ENCODE data around the gene NFS1. TPM values are rescaled to one million over a fixed set of nuclear protein-coding genes. Genes with fewer than 3 reads are reported as not detected.

The NFS1 gene
- total RNA-seq, 1 experiment from 2014 or later: 69.8 TPM

- Histone ChIP-seq H3K27me3 (replicated peaks; ENCODE audit: control insufficient read depth, insufficient read depth, low read length) (no peaks in the 10 kb centered on the region), H3K4me3 (ENCODE audit: low read depth, low read length) (no peak overlapping the region), H3K36me3 (ENCODE audit: control insufficient read depth, insufficient read depth, low read length) (peaks cover 12% of the 10 kb centered on the region), H3K9me3 (no peaks in the 10 kb centered on the region), H3K4me1 (no peaks in the 10 kb centered on the region)
- H3K27me3 Mint-ChIP-seq (ENCODE audit: insufficient read depth, unreplicated experiment): no peaks in the 10 kb centered on the region
- no peak for DNase-seq
- intact Hi-C loops (cut with micrococcal nuclease; ENCODE audit: unreplicated experiment): no loop called here
- CTCF ChIA-PET: no interaction called here
- TF ChIP-seq, protein P1, sequence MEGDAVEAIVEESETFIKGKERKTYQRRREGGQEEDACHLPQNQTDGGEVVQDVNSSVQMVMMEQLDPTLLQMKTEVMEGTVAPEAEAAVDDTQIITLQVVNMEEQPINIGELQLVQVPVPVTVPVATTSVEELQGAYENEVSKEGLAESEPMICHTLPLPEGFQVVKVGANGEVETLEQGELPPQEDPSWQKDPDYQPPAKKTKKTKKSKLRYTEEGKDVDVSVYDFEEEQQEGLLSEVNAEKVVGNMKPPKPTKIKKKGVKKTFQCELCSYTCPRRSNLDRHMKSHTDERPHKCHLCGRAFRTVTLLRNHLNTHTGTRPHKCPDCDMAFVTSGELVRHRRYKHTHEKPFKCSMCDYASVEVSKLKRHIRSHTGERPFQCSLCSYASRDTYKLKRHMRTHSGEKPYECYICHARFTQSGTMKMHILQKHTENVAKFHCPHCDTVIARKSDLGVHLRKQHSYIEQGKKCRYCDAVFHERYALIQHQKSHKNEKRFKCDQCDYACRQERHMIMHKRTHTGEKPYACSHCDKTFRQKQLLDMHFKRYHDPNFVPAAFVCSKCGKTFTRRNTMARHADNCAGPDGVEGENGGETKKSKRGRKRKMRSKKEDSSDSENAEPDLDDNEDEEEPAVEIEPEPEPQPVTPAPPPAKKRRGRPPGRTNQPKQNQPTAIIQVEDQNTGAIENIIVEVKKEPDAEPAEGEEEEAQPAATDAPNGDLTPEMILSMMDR (IDR thresholded peaks at IDR 0.05; ENCODE audit: insufficient read depth in 1 of 2, low read depth in 1 of 2, low read length in 1 of 2, severe bottlenecking in 1 of 2, unreplicated experiment in 1 of 2): no peak
- peak overlapping the region; percentile 49 for H3K27ac Mint-ChIP-seq (ENCODE audit: unreplicated experiment)
- BruUV-seq (replicated peaks): no TSS peak
- H3K9me3 Mint-ChIP-seq (ENCODE audit: unreplicated experiment): no peaks in the 10 kb centered on the region
- H3K4me3 Mint-ChIP-seq (ENCODE audit: unreplicated experiment): no peak overlapping the region
- peaks cover 100% of the 10 kb centered on the region for H3K36me3 Mint-ChIP-seq (ENCODE audit: insufficient read depth, unreplicated experiment)
- H3K4me1 Mint-ChIP-seq (ENCODE audit: low read depth, unreplicated experiment): peaks cover 8% of the 10 kb centered on the region
- POLR2A ChIA-PET: interaction anchor here (0.8 to 1.0 kb wide), 4 partner anchors 11 to 92 kb away, joined by 3 to 6 read pairs (median 4); partner anchors contain the start of genes NFS1 and ROMO1
Observed at GRCh38 chr20:35711588-35712209, 12.5 kb upstream of the NFS1 start.

GRCh38 chr20:35710884-35711587 lies 11.9 kb upstream of the NFS1 start:
- no peak overlapping the region for H3K4me3 Mint-ChIP-seq (ENCODE audit: unreplicated experiment)
- peaks cover 100% of the 10 kb centered on the region for H3K36me3 Mint-ChIP-seq (ENCODE audit: insufficient read depth, unreplicated experiment)
- peaks cover 8% of the 10 kb centered on the region for H3K4me1 Mint-ChIP-seq (ENCODE audit: low read depth, unreplicated experiment)
- H3K9me3 Mint-ChIP-seq (ENCODE audit: unreplicated experiment): no peaks in the 10 kb centered on the region
- Histone ChIP-seq H3K9me3 (no peaks in the 10 kb centered on the region), H3K27me3 (replicated peaks; ENCODE audit: control insufficient read depth, insufficient read depth, low read length) (no peaks in the 10 kb centered on the region), H3K4me1 (no peaks in the 10 kb centered on the region), H3K36me3 (ENCODE audit: control insufficient read depth, insufficient read depth, low read length) (peaks cover 13% of the 10 kb centered on the region), H3K4me3 (ENCODE audit: low read depth, low read length) (no peak overlapping the region)
- TF ChIP-seq, protein P1 (IDR thresholded peaks at IDR 0.05; ENCODE audit: insufficient read depth in 1 of 2, low read depth in 1 of 2, low read length in 1 of 2, severe bottlenecking in 1 of 2, unreplicated experiment in 1 of 2): no peak
- ChIA-PET POLR2A (interaction anchor here (0.6 to 1.0 kb wide), 5 partner anchors 9 to 92 kb away, joined by 3 to 13 read pairs (median 3); partner anchors contain the start of genes NFS1, RBM39 and ROMO1), CTCF (interaction anchor here (0.8 kb wide), 1 partner anchor 9 kb away, joined by 3 read pairs; no protein-coding TSS in a partner anchor)
- peak overlapping the region; percentile 2 for H3K27ac Mint-ChIP-seq (ENCODE audit: unreplicated experiment)
- no peak for DNase-seq
- no TSS peak for BruUV-seq (replicated peaks)
- intact Hi-C loops (cut with micrococcal nuclease; ENCODE audit: unreplicated experiment): no loop called here
- H3K27me3 Mint-ChIP-seq (ENCODE audit: insufficient read depth, unreplicated experiment): no peaks in the 10 kb centered on the region

DNA sequence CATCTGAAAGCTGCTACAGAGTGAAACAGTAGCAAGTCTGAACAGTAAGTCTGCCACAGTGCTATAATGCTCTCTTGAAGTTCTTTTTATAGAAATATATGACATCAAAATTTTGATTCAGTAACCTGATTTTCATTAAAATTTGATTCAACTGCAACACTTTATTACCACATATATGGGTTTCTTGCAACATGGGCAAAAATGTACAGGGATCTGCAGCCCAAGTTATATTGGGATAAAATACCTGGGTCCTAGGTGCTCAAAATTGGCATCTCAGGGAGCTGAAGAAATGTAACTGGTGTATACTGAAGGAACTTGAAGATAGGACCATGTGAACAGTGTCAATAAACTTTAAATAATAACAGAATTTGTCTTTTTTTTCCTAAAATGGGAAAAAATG lies 10.9 kb upstream of the NFS1 start:
- POLR2A ChIA-PET: interaction anchor here (0.9 to 1.0 kb wide), 2 partner anchors 11 to 32 kb away, joined by 10 to 13 read pairs; partner anchors contain the start of genes NFS1, RBM39 and ROMO1
- BruUV-seq (replicated peaks): no TSS peak

More for the DNA sequence above, 10.9 kb upstream of the NFS1 start:
- no peak overlapping the region for H3K27ac Mint-ChIP-seq (ENCODE audit: unreplicated experiment)
- Histone ChIP-seq H3K4me3 (ENCODE audit: low read depth, low read length) (no peak overlapping the region), H3K36me3 (ENCODE audit: control insufficient read depth, insufficient read depth, low read length) (peaks cover 13% of the 10 kb centered on the region), H3K4me1 (no peaks in the 10 kb centered on the region), H3K27me3 (replicated peaks; ENCODE audit: control insufficient read depth, insufficient read depth, low read length) (no peaks in the 10 kb centered on the region), H3K9me3 (no peaks in the 10 kb centered on the region)
- H3K27me3 Mint-ChIP-seq (ENCODE audit: insufficient read depth, unreplicated experiment): no peaks in the 10 kb centered on the region
- intact Hi-C loops (cut with micrococcal nuclease; ENCODE audit: unreplicated experiment): no loop called here
- H3K4me1 Mint-ChIP-seq (ENCODE audit: low read depth, unreplicated experiment): peaks cover 8% of the 10 kb centered on the region
- TF ChIP-seq, protein P1 (IDR thresholded peaks at IDR 0.05; ENCODE audit: insufficient read depth in 1 of 2, low read depth in 1 of 2, low read length in 1 of 2, severe bottlenecking in 1 of 2, unreplicated experiment in 1 of 2): no peak
- H3K36me3 Mint-ChIP-seq (ENCODE audit: insufficient read depth, unreplicated experiment): peaks cover 100% of the 10 kb centered on the region
- no peak for DNase-seq
- CTCF ChIA-PET: no interaction called here
- H3K9me3 Mint-ChIP-seq (ENCODE audit: unreplicated experiment): no peaks in the 10 kb centered on the region
- H3K4me3 Mint-ChIP-seq (ENCODE audit: unreplicated experiment): no peak overlapping the region
